ENCODE measurements around the gene NDUFB7. TPM values are rescaled to one million over a fixed set of nuclear protein-coding genes. Genes with fewer than 3 reads are reported as not detected.

Gene NDUFB7
- total and polyA plus RNA-seq, 2 of the 8 experiments (the other 6 are each of a cell fraction or from before 2014, with no cell fraction given): 151 to 740 TPM

- H4K8ac ChIP-seq (ENCODE audit: extremely low read depth, insufficient read depth, low read length): no peak overlapping the region; the same call in 1 of the 2 replicates
- H3K36me3 ChIP-seq (ENCODE audit: control insufficient read depth in 2 of 4, insufficient read depth in 4 of 4, low read length in 3 of 4): peaks cover 0 to 16% (median 6%) of the 10 kb centered on the region in 4 experiments; a peak in 3 of 8 replicates
- no peak overlapping the region; a peak in 1 of 8 replicates for H3K4me3 ChIP-seq (ENCODE audit: extremely low read depth in 1 of 4, insufficient read depth in 2 of 4, low read depth in 3 of 4, low read length in 4 of 4)
- peak in 1 of 2 experiments; percentile 67 for DNase-seq (ENCODE audit: low read depth in 1 of 2, low spot score in 2 of 2)
- H3K18ac ChIP-seq (ENCODE audit: extremely low read depth, low read length): peak overlapping the region; percentile 78
- no peak overlapping the region; the same call in 1 of the 2 replicates for H2BK12ac ChIP-seq (ENCODE audit: low read depth, low read length)
- peak overlapping the region; percentile 38 to 45; a peak in 3 of 4 replicates for H3K4me2 ChIP-seq (ENCODE audit: insufficient read depth in 1 of 2, low read depth in 2 of 2, low read length in 2 of 2)
- no peak overlapping the region for H4K5ac ChIP-seq (ENCODE audit: insufficient read length, low read depth, low read length)
- H2BK5ac ChIP-seq (ENCODE audit: low read depth, low read length): peak overlapping the region; percentile 90; the same call in 1 of the 2 replicates
- CTCF ChIA-PET (ENCODE audit: partially characterized antibody): interaction anchor here (1.0 to 3.1 kb wide), 5 partner anchors 9 to 223 kb away, joined by 3 to 13 read pairs (median 10); partner anchors contain the start of gene NDUFB7
- no peak overlapping the region for H3K56ac ChIP-seq (replicated peaks; ENCODE audit: insufficient read length, low read depth, low read length)
- no peak overlapping the region for H3K9ac ChIP-seq (replicated peaks in 1 of 4; ENCODE audit: extremely low read depth in 1 of 4, low read depth in 3 of 4, low read length in 3 of 4)
- no peaks in the 10 kb centered on the region for H3K9me3 ChIP-seq (ENCODE audit: insufficient read depth in 2 of 2, low read depth in 1 of 2, low read length in 1 of 2)
- POLR2A ChIA-PET (ENCODE audit: partially characterized antibody): interaction anchor here (1.2 to 3.2 kb wide), 2 partner anchors 10 to 13 kb away, joined by 4 to 11 read pairs; partner anchors contain the start of gene NDUFB7
- H3K79me1 ChIP-seq (ENCODE audit: low read depth, low read length): peaks cover 7% of the 10 kb centered on the region
- WGBS, 2 experiments (ENCODE audit: extremely low coverage in 1 of 2, insufficient coverage in 1 of 2, insufficient read length in 1 of 2, insufficient replicate concordance in 2 of 2, low coverage in 1 of 2, low lambda C conversion rate in 2 of 2, missing lambda C conversion rate in 1 of 2): 80% methylated on average over 20 of the region's 23 CpGs; no CpG with 5 or more reads in 1 of the 2 experiments
- no peak overlapping the region for H2BK120ac ChIP-seq (replicated peaks; ENCODE audit: low read depth, low read length)
- peaks cover 0 to 24% of the 10 kb centered on the region in 2 experiments; a peak in 1 of 4 replicates for H3K79me2 ChIP-seq (ENCODE audit: control insufficient read depth in 1 of 2, insufficient read depth in 2 of 2, low read length in 2 of 2)
- H3K14ac ChIP-seq (ENCODE audit: insufficient read length): no peak overlapping the region
- H3K27me3 ChIP-seq (replicated peaks in 1 of 4; ENCODE audit: control insufficient read depth in 3 of 4, extremely low read depth in 1 of 4, insufficient read depth in 3 of 4, low read length in 3 of 4): no peaks in the 10 kb centered on the region
- no peaks in the 10 kb centered on the region for H3K23me2 ChIP-seq (ENCODE audit: low read depth, low read length)
- H3K27ac ChIP-seq (ENCODE audit: low read depth, low read length): peak overlapping the region; percentile 43; the same call in 1 of the 2 replicates
- no peak overlapping the region for H3K23ac ChIP-seq (ENCODE audit: insufficient read length)
- no peak overlapping the region for H4K91ac ChIP-seq (replicated peaks; ENCODE audit: insufficient read length, low read length)
- peaks cover 4 to 18% of the 10 kb centered on the region in 2 experiments for H4K20me1 ChIP-seq (replicated peaks in 1 of 2; ENCODE audit: control insufficient read depth in 1 of 2, insufficient read depth in 2 of 2, low read length in 2 of 2)
- H3K4me1 ChIP-seq (replicated peaks in 1 of 4; ENCODE audit: control insufficient read depth in 3 of 4, insufficient read depth in 4 of 4, low read length in 3 of 4): peaks cover 0 to 44% (median 38%) of the 10 kb centered on the region in 4 experiments; a peak in 6 of 7 replicates
- no peak for FAIRE-seq
- H2BK20ac ChIP-seq (ENCODE audit: low read length): peak overlapping the region; percentile 32; the same call in 1 of the 2 replicates
- no peak overlapping the region; the same call in 1 of the 2 replicates for H2AK5ac ChIP-seq (ENCODE audit: low read depth, low read length)
- no peak overlapping the region for H2AFZ ChIP-seq (ENCODE audit: low read length)
- H2BK15ac ChIP-seq (ENCODE audit: low read length): peak overlapping the region; percentile 72; the same call in 1 of the 2 replicates
- H3K4ac ChIP-seq (replicated peaks; ENCODE audit: insufficient read length, low read depth, low read length): no peak overlapping the region
- TF ChIP-seq RNF2 (IDR thresholded peaks at IDR 0.05; ENCODE audit: borderline replicate concordance, low read depth, low read length, missing control alignments, poor library complexity, severe bottlenecking) (no peak), TBP (IDR thresholded peaks at IDR 0.05; ENCODE audit: low read depth, low read length) (no peak), BCL11A (IDR thresholded peaks at IDR 0.05; ENCODE audit: low read depth in 2 of 2, low read length in 2 of 2) (no peak), RAD21 (IDR thresholded peaks at IDR 0.05 in 1 of 2, conservative IDR thresholded peaks at IDR 0.05 in 1 of 2; ENCODE audit: low read depth in 2 of 2, low read length in 2 of 2) (peak in 1 of 2 experiments; percentile 12; a peak in 1 of 4 replicates), CTCF (IDR thresholded peaks at IDR 0.05; ENCODE audit: control extremely low read depth in 1 of 3, insufficient read depth in 1 of 3, low read depth in 1 of 3, low read length in 3 of 3) (peak in 1 of 3 experiments; percentile 6; a peak in 1 of 4 replicates), POLR2A (IDR thresholded peaks at IDR 0.05; ENCODE audit: control extremely low read depth in 1 of 2, low read depth in 2 of 2, low read length in 2 of 2) (no peak)
Observed at GRCh38 chr19:14562660-14563589, 8.9 kb downstream of the NDUFB7 start.

Measured in H1 (cell line).